Fibroblast of lung (primary cell): Measurements from ENCODE around the gene SYNJ2.

Experiments used
- EZH2 ChIP-seq: IDR thresholded peaks from 2 replicates; pipeline ENCODE4 v1.5.1; 2012; ENCODE audit warnings: low read length, control low read depth, mild to moderate bottlenecking; ENCODE audit errors: missing control alignments
- TF ChIP-seq, protein P1 (sequence below), 2 donors: IDR thresholded peaks in 1 of 2; conservative IDR thresholded peaks in 1 of 2; 1 replicate in 1 of 2; 2 replicates in 1 of 2; pipeline ENCODE4 v1.5.1; 2011 to 2012; ENCODE audit warnings: low read length in 2 of 2, control low read depth in 1 of 2, inconsistent platforms in 1 of 2, low read depth in 1 of 2, mild to moderate bottlenecking in 1 of 2

- TF ChIP-seq, protein P1, sequence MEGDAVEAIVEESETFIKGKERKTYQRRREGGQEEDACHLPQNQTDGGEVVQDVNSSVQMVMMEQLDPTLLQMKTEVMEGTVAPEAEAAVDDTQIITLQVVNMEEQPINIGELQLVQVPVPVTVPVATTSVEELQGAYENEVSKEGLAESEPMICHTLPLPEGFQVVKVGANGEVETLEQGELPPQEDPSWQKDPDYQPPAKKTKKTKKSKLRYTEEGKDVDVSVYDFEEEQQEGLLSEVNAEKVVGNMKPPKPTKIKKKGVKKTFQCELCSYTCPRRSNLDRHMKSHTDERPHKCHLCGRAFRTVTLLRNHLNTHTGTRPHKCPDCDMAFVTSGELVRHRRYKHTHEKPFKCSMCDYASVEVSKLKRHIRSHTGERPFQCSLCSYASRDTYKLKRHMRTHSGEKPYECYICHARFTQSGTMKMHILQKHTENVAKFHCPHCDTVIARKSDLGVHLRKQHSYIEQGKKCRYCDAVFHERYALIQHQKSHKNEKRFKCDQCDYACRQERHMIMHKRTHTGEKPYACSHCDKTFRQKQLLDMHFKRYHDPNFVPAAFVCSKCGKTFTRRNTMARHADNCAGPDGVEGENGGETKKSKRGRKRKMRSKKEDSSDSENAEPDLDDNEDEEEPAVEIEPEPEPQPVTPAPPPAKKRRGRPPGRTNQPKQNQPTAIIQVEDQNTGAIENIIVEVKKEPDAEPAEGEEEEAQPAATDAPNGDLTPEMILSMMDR (conservative IDR thresholded peaks at IDR 0.05 in 1 of 2, IDR thresholded peaks at IDR 0.05 in 1 of 2; ENCODE audit: low read depth in 1 of 2, low read length in 2 of 2): no peak
- TF ChIP-seq EZH2: no peak
Measured at GRCh38 chr6:158048589-158048988, 66.9 kb downstream of the SYNJ2 start.
